ENCODE results near the gene RHBDF1.

The RHBDF1 gene

GRCh38 chr16:94918-95265 is 22.5 kb upstream of the RHBDF1 start:
- TF ChIP-seq CTCF (conservative IDR thresholded peaks at IDR 0.05; ENCODE audit: low read depth, low read length) = no peak
- DNase-seq (ENCODE audit: low read depth) = no peak
- H3K4me3 ChIP-seq (ENCODE audit: low read depth, low read length) = no peak overlapping the region

GRCh38 chr16:92431-93339 is 20.3 kb upstream of the RHBDF1 start:
- H3K4me3 ChIP-seq (ENCODE audit: low read depth, low read length) = no peak overlapping the region
- DNase-seq (ENCODE audit: low read depth) = no peak
- no peak for TF ChIP-seq CTCF (conservative IDR thresholded peaks at IDR 0.05; ENCODE audit: low read depth, low read length)

- DNase-seq (ENCODE audit: low read depth) = no peak
- H3K4me3 ChIP-seq (ENCODE audit: low read depth, low read length) = no peak overlapping the region
- no peak for TF ChIP-seq CTCF (conservative IDR thresholded peaks at IDR 0.05; ENCODE audit: low read depth, low read length)
Observed at GRCh38 chr16:91484-91883, 19.1 kb upstream of the RHBDF1 start.

- no peak for DNase-seq (ENCODE audit: low read depth)
- no peak overlapping the region for H3K4me3 ChIP-seq (ENCODE audit: low read depth, low read length)
- TF ChIP-seq CTCF (conservative IDR thresholded peaks at IDR 0.05; ENCODE audit: low read depth, low read length) = no peak
Observed at GRCh38 chr16:89391-90302, 17.2 kb upstream of the RHBDF1 start.

- H3K4me3 ChIP-seq (ENCODE audit: low read depth, low read length) = no peak overlapping the region
- TF ChIP-seq CTCF (conservative IDR thresholded peaks at IDR 0.05; ENCODE audit: low read depth, low read length) = no peak
- no peak for DNase-seq (ENCODE audit: low read depth)
Observed at GRCh38 chr16:88613-89012, 16.2 kb upstream of the RHBDF1 start.

GRCh38 chr16:86483-86952 is 14.1 kb upstream of the RHBDF1 start:
- TF ChIP-seq CTCF (conservative IDR thresholded peaks at IDR 0.05; ENCODE audit: low read depth, low read length) = no peak
- DNase-seq (ENCODE audit: low read depth) = no peak
- no peak overlapping the region for H3K4me3 ChIP-seq (ENCODE audit: low read depth, low read length)
